ENCODE data around the gene LPAR3.
A peak's percentile ranks its signal among the peaks of the same experiment; 100 is the strongest.
"Not testable (repeated sequence)": the region's sequence is repeated elsewhere in the genome, so short reads cannot be mapped to it uniquely, and the experiment has no call there.

The LPAR3 gene, protein sequence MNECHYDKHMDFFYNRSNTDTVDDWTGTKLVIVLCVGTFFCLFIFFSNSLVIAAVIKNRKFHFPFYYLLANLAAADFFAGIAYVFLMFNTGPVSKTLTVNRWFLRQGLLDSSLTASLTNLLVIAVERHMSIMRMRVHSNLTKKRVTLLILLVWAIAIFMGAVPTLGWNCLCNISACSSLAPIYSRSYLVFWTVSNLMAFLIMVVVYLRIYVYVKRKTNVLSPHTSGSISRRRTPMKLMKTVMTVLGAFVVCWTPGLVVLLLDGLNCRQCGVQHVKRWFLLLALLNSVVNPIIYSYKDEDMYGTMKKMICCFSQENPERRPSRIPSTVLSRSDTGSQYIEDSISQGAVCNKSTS

DNA sequence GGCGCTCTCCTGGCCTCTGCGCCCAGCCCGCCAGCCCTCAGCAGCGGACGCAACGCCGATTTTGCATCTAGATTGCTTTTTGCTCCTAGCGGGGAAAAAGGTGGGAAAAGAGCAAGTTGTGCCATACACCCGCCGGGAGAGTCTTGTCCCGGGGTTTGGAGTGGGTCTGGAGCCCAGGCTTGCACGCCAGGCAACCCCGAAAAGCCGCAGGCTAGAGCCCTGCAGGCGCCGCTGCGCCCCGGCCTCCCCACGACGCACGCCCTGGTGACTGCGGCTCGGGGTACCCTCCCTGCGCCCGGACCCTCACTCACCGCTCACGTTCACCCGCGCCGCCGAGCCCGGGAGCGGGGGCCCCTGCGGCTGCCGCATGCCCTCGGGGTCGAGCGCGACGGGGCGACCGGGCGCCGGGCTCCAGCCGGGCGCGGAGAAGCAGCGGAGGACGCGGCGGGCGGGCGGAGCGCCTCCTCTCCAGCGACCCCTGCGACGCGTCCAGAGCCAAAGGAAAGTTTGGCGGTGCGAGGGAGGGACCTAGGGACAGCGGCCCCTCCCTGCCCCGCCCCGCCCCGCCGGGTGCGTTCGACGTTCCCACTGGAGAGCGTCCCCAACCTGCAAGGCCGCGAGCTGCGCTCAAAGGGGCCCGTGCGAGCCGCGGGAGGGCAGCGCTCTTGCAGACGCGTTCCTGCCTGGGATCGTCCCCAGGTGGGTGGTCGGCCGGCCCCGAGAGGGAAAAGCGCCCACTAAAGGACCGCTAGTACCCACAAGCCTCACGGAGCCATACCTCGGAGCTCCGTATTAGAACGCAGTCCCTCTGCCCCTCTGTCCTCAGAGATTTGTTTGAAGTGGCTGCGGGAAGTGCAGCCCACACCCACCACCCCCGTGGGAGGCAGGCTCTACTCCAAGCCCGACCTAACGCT is at the start of gene LPAR3:
LPAR3 (minus strand) TSS at position 502 of the 914 bp plus-strand sequence. CDS start 27,086 bp downstream, outside the sequence.
- no peak for DNase-seq (ENCODE audit: low spot score)

DNA sequence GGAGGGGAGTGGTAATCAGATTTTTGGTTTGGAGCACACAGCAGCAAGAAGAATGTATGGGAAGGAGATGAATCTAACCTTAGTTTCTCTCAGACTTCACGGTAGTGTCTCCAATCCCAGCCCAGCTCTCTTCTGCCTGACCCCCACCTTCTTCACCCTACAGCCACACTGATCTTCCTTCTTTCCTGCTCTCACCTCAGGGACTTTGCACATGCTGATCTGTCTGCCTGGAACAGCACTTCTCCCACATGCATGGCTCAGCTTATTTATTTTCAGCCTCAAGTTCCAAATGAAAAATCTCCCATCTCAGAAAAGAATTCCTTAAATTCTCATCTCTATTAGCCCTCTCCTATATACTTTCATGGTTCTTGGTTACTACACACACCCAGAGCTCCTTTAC is 48.8 kb upstream of the LPAR3 start:
- no peak for DNase-seq (ENCODE audit: low spot score)

DNA sequence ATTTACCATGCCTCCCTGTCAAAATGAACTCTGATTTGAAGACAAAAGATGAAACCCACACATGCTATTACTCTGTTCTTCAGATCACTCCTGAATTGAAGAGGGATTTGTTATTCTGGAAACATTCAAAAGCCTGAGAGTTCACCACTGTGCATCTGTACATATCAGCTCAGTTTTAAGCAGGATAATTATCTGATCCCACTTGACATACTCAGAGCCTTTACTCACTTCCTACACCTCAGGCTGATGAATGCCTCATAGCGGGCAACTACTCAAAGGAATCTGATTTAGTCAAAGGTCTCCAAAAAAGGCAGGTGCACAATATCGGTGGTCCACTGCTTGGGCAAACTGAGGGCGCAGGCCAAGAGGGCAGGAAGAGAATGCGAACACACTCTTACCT is 47.5 kb upstream of the LPAR3 start:
- DNase-seq (ENCODE audit: low spot score): no peak

DNA sequence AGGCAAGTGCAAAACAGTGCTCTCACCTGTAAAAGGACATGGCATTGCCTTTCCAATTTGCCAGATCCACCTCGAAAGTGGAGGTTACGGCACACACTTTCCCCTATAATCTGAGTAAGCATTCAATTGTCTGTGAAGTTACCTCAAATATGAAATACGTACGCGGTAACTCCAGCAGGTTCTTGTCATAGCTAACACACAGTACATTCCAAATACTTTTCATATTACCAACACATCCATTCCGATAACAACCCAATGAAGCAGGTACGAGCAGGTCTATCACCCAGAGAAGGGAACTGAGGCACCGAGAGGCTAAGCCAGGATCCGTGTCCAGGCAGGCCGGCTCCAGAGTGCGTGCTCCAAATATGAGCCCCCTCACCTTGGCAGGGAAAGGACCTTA is 46.8 kb upstream of the LPAR3 start:
- DNase-seq (ENCODE audit: low spot score): no peak

DNA sequence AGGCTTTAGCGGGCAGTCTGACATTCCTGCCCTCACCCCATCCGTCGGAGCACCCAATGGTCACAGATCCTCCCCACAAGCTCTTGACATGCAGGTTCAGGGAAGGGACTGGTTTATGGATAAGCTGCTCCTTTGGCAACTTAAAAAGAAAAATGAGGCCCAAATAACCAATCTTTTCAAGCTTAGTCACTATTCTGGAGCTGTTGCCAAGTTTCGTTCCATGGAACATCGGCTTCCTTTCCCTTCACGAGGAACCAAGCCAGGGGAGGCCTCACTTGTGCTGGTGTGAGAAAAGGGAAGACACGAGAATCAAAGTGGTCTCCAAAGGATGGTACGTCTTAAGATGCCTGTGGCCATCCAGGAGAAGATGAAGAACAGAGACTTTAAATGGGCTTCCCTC is 46.1 kb upstream of the LPAR3 start:
- peak; percentile 14 for DNase-seq (ENCODE audit: low spot score)

DNA sequence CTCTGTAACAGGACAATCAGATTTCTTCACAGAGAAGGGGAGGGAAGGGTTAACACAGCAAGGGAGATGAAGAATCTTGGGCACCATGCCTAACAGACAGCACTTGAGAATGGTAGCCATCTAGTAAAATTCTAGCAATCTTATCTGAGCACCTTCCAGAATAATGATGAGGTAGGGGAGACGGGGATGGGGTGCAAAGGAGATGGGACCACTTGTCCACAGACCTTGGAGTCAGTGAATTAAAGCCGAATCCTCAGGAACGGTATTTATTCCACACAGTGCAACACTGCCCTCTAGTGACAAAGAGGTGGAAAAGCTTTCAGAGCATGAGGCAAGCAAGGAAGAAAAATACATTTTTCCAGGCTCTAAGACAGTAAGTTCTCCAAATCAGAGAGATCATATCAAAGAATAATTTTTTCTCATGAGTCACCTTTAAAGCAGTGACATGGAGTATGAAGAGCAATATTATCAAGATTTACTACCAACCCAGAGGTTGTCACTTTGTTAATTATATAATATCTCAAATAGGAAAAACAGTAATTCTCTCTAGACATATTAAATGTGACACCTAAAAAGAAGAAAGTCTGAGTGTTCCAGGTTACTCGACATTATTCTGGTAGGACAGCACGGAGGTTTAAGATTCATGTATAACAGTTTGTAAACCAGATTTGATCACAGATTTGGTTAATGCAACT is 43.3 kb upstream of the LPAR3 start:
- peak; percentile 54 for DNase-seq (ENCODE audit: low spot score)

DNA sequence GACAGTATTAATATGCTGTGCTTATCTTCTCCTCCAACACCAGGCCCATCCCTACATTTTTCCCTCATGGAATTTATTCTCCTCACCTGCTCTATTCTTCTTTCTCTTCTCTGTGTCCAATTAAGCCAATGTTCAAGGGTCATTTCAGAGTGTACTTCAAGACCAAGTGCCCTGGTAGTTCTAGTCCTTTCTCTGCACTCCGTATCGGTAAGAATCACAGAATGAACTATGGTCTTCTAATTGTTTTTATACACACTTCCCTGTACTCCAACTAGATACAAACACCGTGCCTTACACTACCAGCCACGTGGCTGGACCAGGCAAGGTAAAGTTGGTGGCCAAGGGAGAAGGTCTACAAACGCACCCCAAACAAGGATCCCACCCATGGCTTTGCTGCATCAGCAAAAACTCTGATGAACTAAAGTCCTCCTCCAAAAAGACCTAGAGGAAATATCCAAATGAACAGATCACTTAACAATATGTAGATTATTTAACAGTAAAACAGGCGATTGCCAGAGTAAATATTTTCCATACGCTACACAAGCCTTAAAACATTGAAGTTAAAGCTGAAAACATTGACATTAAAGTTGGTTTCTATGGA is 40.1 kb upstream of the LPAR3 start:
- no peak for DNase-seq (ENCODE audit: low spot score)

DNA sequence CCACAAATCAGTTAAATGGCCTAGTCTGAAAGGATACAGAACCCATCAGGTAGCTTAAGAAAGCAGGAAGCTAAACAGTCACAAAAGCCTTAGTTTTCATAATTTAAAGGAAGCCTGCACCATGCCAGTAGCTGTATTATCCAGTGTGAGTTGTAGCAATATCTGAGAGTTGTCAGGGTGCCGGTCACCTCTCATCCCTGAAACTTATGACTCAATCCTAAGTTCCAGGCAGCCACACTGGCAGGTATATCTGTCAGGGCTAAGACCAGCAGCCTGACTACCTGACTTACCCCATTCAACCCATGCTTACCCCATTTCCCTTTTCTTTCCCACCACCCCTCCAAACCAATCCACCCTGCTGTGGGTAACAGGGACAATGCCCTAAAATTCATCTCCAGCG is 37.8 kb upstream of the LPAR3 start:
- no peak for DNase-seq (ENCODE audit: low spot score)

DNA sequence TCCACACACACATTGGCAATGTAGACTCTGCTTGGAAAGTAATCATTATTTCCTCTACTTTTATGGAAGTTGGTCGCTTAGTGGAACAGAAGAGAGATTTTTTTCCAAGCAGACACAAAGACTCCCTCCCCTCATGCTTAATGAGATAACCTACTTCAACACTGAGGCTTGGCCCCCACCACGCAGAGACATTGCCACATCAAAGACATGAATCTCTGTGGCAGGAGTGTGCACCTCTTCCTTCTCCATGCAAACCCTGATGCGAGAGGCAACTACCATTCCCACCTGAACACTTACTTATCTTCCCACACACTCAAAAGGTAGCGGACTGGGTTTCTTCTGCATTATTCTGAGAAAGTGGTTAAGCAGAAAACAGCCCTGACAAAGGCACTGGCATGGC is 37.3 kb upstream of the LPAR3 start:
- DNase-seq (ENCODE audit: low spot score): no peak

DNA sequence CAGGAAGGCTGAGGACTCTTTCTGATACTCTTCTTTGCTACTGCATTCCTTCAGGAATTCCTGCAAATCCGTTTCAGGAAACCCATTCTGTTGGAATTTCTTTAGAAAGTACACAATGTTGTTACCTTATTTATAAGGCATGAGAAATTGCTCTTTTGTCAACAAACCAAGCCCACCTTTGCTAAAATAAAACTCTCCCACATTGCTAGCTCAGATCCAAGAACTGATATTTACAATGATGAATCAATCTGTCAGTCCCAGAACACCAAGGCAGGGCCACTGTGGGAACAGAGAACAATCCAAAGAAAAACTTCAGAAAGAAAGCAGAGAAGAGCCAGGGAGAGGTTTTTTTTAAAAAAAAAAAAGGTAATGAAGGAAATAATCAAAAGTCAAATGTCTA is 36.6 kb upstream of the LPAR3 start:
- DNase-seq (ENCODE audit: low spot score): no peak

DNA sequence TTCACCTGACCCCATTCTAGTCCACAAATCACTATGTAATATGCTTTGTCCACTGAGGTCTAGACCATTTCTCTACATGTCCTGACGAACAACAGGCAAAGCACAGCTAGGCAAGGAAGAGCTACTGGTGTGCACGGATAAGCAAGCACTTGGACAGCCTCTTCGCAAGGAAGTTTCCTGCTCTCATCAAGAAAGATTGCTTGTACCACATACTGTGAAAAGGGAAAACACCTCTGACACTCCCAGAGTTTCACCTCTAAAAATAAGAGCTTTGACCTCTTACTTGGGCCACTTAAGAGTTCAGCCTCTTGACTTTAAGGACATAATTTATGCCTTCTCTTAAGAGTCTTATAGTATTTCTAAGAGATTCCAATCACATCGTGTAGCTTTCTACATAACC is 36.0 kb upstream of the LPAR3 start:
- no peak for DNase-seq (ENCODE audit: low spot score)

DNA sequence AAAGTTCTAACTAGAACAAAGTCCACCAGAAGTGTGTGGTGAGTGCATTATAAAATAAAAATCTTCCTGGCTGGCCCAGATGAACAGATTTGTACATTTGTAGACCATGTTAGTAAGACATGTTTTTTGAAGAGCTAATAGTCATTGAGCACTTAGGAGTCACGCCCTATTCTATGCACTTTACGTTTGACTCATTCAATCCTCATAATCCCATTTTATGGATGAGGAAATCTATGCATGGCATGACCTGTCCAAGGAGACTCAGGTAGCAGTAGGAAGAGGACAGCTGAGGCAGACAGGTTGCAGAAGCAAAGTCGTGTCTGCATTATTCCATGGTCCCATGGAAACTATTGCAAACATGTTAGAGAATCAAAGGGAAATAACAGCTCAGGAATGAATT is 30.3 kb upstream of the LPAR3 start:
- DNase-seq (ENCODE audit: low spot score): no peak

DNA sequence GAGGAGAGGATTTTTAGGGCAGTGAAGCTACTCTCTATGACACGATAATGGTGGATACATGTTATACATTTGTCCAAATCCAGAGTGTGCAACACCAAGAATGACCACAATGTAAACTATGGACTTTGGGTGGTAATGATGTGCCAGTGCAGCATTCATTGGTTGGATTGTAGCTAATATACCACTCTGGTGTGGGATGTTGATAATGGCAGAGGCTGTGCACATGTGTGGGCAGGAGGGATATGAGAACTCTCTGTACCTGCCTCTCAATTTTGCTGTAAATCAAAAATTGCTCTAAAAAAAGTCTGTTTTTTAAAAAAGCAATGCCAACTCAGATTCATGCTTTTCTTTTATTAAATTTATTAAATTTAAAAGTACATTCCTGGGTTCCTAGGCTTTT is 27.2 kb upstream of the LPAR3 start:
- no peak for DNase-seq (ENCODE audit: low spot score)

DNA sequence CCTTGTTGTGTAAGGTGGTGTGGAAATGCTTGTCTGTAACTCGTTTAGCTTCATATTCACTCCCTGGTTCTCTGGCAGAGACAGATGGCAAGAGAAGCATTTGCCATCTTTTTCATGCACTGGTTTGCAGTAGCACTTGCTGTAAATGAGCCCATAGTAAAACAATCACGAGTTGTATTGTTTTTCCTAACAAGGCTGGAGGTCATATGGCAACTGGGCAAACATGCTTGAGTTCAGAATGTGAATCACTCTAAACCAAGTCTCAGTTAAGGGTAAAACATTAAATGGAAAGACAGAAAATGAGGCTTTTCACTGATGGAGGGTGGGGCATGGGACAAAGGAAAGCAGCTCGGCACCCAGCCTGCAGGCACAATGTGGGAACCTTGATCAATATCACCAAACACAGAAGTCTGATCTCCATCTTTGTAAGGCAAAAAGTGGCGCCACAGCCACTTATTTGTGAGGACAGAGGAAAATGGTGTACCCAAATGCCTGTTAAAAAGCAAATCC is 26.5 kb upstream of the LPAR3 start:
- DNase-seq (ENCODE audit: low spot score): no peak

DNA sequence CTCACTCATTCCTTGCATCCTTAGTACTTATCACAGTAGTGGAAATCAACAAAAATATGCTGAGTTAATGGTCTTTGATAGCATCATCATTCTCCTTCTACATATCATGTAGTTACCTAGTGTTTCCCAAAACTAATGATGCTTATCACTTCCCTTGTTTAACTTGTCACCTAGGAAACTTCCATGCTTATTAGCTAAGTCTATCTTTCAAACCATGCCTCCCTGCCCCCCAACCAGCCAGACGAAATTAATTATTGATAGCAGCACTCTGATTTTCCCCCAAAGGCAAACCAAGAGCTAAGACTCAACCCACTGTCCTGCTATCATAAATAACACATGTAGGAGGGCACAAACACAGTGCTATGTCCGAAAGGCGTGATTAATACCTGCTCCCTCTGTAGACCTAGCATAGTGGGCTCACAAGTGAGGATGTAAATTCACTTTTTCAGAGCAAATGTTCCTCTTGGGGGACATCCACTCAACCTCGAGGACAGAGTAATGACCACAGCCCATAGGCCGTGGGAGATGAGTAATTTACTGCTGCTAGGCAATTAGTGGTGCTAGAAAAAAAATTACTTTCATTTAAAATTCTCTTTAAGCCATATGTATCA is 25.8 kb upstream of the LPAR3 start:
- DNase-seq (ENCODE audit: low spot score): no peak

DNA sequence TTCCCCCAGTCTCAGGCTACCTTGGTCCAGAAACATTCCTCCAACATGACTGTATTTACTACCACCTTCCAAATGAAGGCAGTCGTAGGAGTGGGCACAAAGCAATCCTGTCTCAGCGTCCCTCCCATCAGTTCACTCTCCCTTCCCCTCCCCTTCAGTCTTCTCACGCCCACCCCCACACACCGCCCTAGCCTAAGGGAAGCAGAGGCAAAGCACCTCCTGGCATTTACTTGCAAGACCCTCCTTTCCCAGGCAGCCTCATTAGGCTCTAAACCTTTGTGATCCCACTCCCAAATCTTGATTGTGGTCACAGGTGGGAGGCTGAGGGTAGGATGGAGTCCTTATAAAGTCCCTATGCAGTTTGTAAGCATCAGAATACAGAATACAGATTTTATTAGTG is 23.9 kb upstream of the LPAR3 start:
- DNase-seq (ENCODE audit: low spot score): no peak

DNA sequence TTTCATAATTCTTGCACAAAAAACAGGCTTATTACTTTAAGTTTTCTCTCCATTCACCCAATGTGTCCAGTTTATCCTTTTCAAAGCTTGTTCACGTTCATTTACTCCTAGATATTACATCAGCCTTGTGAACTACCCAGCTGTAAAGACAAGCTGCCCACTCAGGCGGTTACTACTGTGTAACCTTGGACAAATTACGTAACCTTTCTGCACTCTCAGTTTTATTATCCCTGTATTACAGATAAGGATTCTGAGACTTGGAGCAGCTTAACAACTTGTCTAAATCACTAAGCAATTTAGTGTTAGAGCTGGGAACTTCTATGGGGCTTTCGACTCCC is 20.5 kb upstream of the LPAR3 start:
- DNase-seq (ENCODE audit: low spot score): no peak

DNA sequence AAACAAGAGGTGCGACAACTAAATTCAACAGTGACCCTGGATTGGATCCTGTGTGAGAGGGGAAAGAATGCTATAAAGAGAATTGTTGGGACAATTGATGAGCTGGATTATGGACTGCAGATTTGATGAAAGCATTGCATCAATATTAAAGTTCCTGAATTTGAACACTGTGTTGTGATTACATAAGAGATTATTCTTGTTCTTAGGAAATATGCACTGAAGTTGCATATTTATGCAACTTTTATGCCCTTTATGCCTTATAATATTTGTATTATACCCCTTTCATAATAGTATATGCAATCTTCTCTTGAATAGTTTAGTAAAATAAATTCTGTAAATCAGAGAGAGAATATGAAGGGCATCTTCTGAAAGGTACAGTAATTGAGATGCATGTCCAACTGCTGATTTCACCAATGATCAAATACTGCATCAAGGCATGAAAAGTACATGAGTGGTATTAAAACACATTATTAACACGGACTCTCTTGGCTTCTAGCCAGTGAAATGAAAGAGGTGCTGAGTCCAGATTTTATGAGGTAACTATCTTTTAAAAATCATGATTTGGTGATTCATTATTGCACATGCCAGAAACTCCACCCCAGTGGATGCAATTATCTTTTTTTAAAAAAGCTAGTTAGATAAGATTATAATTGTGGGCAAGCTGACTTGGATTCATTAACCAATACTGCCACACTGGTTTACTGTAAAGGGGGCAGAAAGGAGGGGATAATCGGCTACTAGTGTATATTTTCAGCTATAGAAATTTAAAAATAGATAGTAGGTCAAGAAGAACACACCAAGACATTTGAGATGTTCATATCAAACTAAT is 19.9 kb upstream of the LPAR3 start:
- no peak for DNase-seq (ENCODE audit: low spot score)

DNA sequence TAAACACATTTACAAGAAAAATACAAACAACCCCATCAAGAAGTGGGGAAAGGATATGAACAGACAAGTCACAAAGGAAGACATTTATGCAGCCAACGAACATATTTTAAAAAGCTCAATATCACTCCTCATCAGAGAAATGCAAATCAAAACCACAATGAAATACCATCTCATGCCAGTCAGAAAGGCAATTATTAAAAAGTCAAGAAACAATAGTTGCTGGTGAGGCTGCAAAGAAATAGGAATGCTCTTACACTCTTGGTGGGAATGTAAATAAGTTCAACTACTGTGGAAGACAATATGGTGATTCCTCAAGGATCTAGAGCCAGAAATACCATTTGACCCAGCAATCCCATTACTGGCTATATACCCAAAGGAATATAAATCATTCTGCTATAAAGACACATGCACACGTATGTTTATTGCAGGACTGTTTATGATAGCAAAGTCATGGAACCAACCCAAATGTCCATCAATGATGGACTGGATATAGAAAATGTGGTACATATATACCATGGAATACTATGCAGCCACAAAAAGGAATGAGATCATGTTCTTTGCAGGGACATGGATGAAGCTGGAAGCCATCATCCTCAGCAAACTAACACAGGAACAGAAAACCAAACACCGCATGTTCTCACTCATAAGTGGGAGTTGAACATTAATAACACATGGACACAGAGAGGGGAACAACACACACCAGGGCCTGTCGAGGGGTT is 15.9 kb upstream of the LPAR3 start:
- not testable (repeated sequence) for DNase-seq (ENCODE audit: low spot score)

Measured in hepatic stellate cell (primary cell).